Upper lobe of left lung (tissue), 6 donors: ENCODE results near the gene FBLIM1. TPM values are rescaled to one million over a fixed set of nuclear protein-coding genes. Genes with fewer than 3 reads are reported as not detected.

Source experiments
- ATAC-seq, 2 donors: fragments of 200-7000 bp; cut with Tn5 transposase; one replicate each; pipeline ENCODE4 v1.9.1; 2022; ENCODE audit warnings: mild to moderate bottlenecking in 2 of 2, moderate library complexity in 2 of 2; ENCODE audit not compliant: low FRiP score in 2 of 2
- DNase-seq, 2 donors: peaks; one replicate each; pipeline ENCODE4 v3.0.0-alpha.2; 2019 to 2020
- H3K27ac ChIP-seq, 4 donors: fragments of 200-600 bp; sonication (generic); one replicate each; pipeline ENCODE4 v1.5.1; 2016 to 2019
- H3K27me3 ChIP-seq, 4 donors: fragments of 200-600 bp; sonication (generic); one replicate each; pipeline ENCODE4 v1.5.1; 2017 to 2019
- H3K36me3 ChIP-seq, 4 donors: fragments of 200-600 bp; sonication (generic); one replicate each; pipeline ENCODE4 v1.5.1; 2016 to 2019
- H3K4me1 ChIP-seq, 4 donors: fragments of 200-600 bp; sonication (generic); one replicate each; pipeline ENCODE4 v1.5.1; 2018 to 2019
- H3K4me3 ChIP-seq, 4 donors: fragments of 200-600 bp; sonication (generic); one replicate each; pipeline ENCODE4 v1.5.1; 2017 to 2019; ENCODE audit warnings: mild to moderate bottlenecking in 2 of 4, moderate library complexity in 1 of 4
- H3K9me3 ChIP-seq, 4 donors: fragments of 200-600 bp; sonication (generic); one replicate each; pipeline ENCODE4 v1.5.1; 2018 to 2019
- EP300 ChIP-seq, 4 donors: sonication (generic); formaldehyde crosslinking; IDR thresholded peaks; one replicate each; pipeline ENCODE4 v1.5.1; 2017; ENCODE audit warnings: antibody characterized with exemption in 4 of 4, control low read depth in 2 of 4
- POLR2A ChIP-seq, 4 donors: fragments of 450-650 bp; IDR thresholded peaks; one replicate each; pipeline ENCODE4 v1.5.1; 2016 to 2017; ENCODE audit warnings: antibody characterized with exemption in 4 of 4, mild to moderate bottlenecking in 2 of 4
- POLR2AphosphoS5 ChIP-seq, 2 donors: sonication (generic); formaldehyde crosslinking; IDR thresholded peaks; one replicate each; pipeline ENCODE4 v1.5.1; 2017; ENCODE audit warnings: antibody characterized with exemption in 2 of 2
- whole genome bisulfite sequencing, 2 donors: methylation state at CpG; one replicate each; pipeline ENCODE4 v1.1.5; 2017 to 2018; 5-methylcytosine and 5-hydroxymethylcytosine counted together
- total RNA-seq, 6 donors: library from RNA; depleted of rRNA in 4 of 6; stranded (reverse); fragments of >200 nt in 4 of 6; gene quantifications; one replicate each; pipeline versions ENCODE4 v1.1.0 to v1.2.1, GENCODE V29; 2016 to 2021
- TF ChIP-seq, protein P1 (sequence below), 6 experiments: fragments of 450-650 bp in 4 of 6; fragments of 200-600 bp in 2 of 6; sonication (generic) in 2 of 6; IDR thresholded peaks; one replicate each; pipeline ENCODE4 v1.5.1; 2016 to 2019; ENCODE audit warnings: antibody characterized with exemption in 6 of 6
- donor health status: DM: no; HTN: no; CAD: no; lungs with moderate emphysema.
- donor health status: DM: no; HTN: yes; CAD: no; lungs with severe emphysema.

Gene FBLIM1
- total RNA-seq, 6 donors from 2014 or later = 11.2 to 51.3 (median 35.1) TPM

DNA sequence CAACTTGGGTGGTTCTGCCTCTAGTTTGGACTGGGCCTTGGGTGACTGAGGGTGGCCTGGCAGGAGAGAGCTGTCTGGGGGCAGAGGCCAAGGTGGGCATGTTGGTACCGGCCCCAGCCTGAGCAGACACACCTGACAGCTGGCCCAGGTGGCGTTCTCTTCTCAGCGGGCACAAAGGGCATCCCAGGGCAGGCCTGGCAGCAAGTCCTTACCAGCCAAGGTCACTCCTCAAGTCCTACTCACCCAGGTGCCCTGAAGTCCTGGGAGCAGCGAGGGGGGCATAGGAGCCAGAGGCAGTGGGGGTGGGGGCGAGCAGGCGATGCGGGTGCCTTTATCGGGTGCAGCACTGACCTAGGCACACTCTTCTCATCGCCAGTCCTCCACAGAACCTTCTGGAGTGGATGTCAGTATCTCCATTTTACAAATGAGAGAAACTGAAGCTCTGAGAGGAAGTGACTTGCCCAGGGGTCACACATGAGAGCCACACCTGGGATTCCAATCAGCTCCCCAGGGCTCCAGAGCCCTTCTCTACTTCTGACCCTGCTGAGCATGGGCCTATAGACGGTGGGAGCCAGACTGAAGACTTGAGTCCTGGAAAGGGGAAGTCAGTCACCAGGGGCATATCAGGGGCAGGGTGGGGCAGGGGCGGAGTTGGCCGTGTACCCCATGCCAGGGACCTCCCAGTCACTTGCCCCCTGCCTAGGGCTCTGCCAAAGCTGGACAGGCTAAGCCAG, 23.1 kb upstream of the FBLIM1 start:
- ATAC-seq = peak in 1 of 2 donors; percentile 9
- peak in 1 of 2 donors; percentile 45 for DNase-seq
- peaks cover 24 to 49% (median 41%) of the 10 kb centered on the region in 4 donors for H3K36me3 ChIP-seq
- TF ChIP-seq POLR2AphosphoS5 (IDR thresholded peaks at IDR 0.05) (no peak), POLR2A (IDR thresholded peaks at IDR 0.05) (no peak), EP300 (IDR thresholded peaks at IDR 0.05) (no peak)
- TF ChIP-seq, protein P1, sequence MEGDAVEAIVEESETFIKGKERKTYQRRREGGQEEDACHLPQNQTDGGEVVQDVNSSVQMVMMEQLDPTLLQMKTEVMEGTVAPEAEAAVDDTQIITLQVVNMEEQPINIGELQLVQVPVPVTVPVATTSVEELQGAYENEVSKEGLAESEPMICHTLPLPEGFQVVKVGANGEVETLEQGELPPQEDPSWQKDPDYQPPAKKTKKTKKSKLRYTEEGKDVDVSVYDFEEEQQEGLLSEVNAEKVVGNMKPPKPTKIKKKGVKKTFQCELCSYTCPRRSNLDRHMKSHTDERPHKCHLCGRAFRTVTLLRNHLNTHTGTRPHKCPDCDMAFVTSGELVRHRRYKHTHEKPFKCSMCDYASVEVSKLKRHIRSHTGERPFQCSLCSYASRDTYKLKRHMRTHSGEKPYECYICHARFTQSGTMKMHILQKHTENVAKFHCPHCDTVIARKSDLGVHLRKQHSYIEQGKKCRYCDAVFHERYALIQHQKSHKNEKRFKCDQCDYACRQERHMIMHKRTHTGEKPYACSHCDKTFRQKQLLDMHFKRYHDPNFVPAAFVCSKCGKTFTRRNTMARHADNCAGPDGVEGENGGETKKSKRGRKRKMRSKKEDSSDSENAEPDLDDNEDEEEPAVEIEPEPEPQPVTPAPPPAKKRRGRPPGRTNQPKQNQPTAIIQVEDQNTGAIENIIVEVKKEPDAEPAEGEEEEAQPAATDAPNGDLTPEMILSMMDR (IDR thresholded peaks at IDR 0.05) = no peak
- 70 to 83% methylated on average over 7 to 11 of the region's 12 CpGs for WGBS, 2 donors
- peaks cover 18 to 36% (median 27%) of the 10 kb centered on the region in 4 donors for H3K4me1 ChIP-seq
- H3K27me3 ChIP-seq = no peaks in the 10 kb centered on the region
- H3K4me3 ChIP-seq = no peak overlapping the region
- peak overlapping the region; percentile 7 to 81 (median 74) for H3K27ac ChIP-seq
- H3K9me3 ChIP-seq = no peaks in the 10 kb centered on the region

DNA sequence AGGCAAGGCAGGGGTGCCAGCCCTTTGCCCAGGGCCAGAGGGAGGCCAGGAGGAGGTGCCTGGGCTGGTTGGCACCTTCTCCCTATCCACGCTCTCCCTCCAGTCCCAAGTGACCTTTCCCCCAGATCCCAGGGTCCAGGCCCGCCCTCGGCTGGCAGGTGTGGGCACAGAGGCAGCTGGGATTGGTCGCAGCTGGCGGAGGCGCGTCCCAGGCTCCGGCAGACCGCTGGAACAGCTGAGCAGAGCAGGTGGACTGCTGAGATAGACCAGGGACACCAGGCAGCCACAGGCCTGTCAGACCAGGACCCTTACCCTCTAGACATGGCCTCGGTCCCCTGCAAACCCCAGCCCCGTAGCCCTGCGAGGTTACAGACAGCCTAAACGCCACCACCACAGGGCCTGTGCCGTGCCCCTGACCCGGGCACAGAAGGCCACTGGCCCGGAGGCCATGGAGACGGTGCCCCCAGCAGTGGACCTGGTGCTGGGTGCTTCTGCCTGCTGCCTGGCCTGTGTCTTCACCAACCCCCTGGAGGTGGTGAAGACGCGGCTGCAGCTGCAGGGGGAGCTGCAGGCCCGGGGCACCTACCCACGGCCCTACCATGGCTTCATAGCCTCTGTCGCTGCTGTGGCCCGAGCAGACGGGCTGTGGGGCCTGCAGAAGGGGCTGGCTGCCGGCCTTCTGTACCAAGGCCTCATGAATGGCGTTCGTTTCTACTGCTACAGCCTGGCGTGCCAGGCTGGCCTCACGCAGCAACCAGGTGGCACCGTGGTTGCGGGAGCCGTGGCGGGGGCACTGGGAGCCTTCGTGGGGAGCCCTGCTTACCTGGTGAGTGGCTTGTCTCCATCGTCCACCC, 22.3 kb upstream of the FBLIM1 start, which contains the start of gene SLC25A34:
TSS of gene SLC25A34 (plus strand) at position 221 of the 854 bp plus-strand sequence. CDS start at position 449, 228 bp downstream.
- peak in 1 of 4 donors; percentile 35 for TF ChIP-seq POLR2A (IDR thresholded peaks at IDR 0.05)
- TF ChIP-seq POLR2AphosphoS5 (IDR thresholded peaks at IDR 0.05) = peak in 1 of 2 donors; percentile 32
- TF ChIP-seq, protein P1 (IDR thresholded peaks at IDR 0.05) = no peak
- no peak for TF ChIP-seq EP300 (IDR thresholded peaks at IDR 0.05)
- Histone ChIP-seq H3K4me3 (no peak within 1 kb of the TSS), H3K36me3 (peaks cover 16 to 41% (median 33%) of the 10 kb centered on the region in 4 donors), H3K27ac (peak within 1 kb of the TSS; percentile 7 to 81 (median 74)), H3K27me3 (no peaks in the 10 kb centered on the region), H3K4me1 (peaks cover 18 to 39% (median 28%) of the 10 kb centered on the region in 4 donors), H3K9me3 (no peaks in the 10 kb centered on the region)
- peak; percentile 30 to 76 for ATAC-seq
- DNase-seq = peak; percentile 89
- WGBS, 2 donors = 81% methylated on average over 13 of the region's 35 CpGs; no CpG with 5 or more reads in 1 of the 2 donors

DNA sequence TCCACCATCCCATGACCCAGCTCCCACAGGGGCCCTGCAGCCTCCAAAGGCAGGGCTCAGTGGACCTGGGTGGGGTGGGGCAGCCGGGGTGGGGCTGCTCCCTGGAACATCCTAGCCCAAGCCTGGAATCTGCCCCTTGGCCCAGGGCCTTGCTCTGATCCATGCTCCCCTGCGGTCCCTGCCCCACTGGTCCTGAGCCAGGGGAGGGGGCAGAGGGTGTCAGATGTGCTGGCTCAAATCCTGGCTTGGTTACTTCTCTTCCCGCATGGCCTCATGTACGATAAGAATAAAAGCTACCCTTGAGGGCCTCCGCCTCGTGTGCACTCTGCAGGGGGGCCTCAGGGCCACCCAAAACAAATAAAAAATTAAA, 21.7 kb upstream of the FBLIM1 start:
- no peak overlapping the region for H3K4me3 ChIP-seq
- H3K27me3 ChIP-seq = no peaks in the 10 kb centered on the region
- no peak for TF ChIP-seq EP300 (IDR thresholded peaks at IDR 0.05)
- TF ChIP-seq POLR2A (IDR thresholded peaks at IDR 0.05) = no peak
- 69 to 77% methylated on average over 4 to 6 of the region's 6 CpGs for WGBS, 2 donors
- no peaks in the 10 kb centered on the region for H3K9me3 ChIP-seq
- H3K36me3 ChIP-seq = peaks cover 11 to 35% (median 27%) of the 10 kb centered on the region in 4 donors
- H3K4me1 ChIP-seq = peaks cover 22 to 44% (median 31%) of the 10 kb centered on the region in 4 donors
- no peak for DNase-seq
- peak overlapping the region in 3 of 4 donors; percentile 72 to 81 (median 76) for H3K27ac ChIP-seq
- ATAC-seq = no peak

DNA sequence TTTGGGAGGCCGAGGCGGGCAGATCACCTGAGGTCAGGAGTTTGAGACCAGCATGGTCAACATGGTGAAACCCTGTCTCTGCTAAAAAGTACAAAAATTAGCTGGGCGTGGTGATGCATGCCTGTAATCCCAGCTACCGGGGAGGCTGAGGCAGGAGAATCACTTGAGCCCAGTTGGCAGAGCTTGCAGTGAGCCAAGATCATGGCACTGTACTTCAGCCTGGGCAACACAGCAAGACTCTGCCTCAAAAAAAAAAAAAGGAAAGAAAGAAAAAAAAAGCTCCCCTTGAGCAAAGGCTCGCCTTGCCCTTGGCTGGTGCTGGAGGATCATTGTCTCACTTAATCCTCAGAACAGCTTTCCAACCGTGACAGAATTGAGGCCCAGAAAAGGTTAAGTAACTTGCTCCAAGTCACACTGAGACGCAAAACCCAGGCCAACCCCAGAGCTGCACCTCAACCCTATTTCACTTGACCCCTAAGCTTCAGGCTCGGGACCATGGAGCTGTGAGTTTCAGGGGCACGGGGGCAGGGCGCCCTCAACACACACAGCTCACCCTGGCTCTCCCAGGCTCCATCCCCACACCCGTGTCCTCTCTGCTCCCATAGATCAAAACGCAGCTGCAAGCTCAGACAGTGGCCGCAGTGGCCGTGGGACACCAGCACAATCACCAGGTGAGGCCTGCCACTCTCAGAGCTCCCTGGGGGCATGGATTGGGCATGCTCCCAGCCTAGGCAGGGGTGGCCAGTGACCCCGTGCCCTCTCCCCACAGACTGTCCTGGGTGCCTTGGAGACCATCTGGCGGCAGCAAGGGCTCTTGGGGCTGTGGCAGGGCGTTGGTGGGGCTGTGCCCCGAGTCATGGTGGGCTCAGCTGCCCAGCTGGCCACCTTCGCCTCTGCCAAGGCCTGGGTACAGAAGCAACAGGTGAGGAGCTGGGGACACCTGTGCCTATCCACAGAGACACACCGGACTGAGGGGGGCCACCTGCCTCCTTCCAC, 21.0 kb upstream of the FBLIM1 start:
- H3K9me3 ChIP-seq = no peaks in the 10 kb centered on the region
- no peak overlapping the region for H3K4me3 ChIP-seq
- WGBS, 2 donors = 80 to 89% methylated on average over 12 to 16 of the region's 20 CpGs
- no peak for ATAC-seq
- peak in 1 of 2 donors; percentile 72 for DNase-seq
- peaks cover 7 to 27% (median 20%) of the 10 kb centered on the region in 4 donors for H3K36me3 ChIP-seq
- H3K4me1 ChIP-seq = peaks cover 22 to 44% (median 31%) of the 10 kb centered on the region in 4 donors
- H3K27me3 ChIP-seq = no peaks in the 10 kb centered on the region
- no peak for TF ChIP-seq EP300 (IDR thresholded peaks at IDR 0.05)
- TF ChIP-seq, protein P1 (IDR thresholded peaks at IDR 0.05) = no peak
- no peak for TF ChIP-seq POLR2AphosphoS5 (IDR thresholded peaks at IDR 0.05)
- TF ChIP-seq POLR2A (IDR thresholded peaks at IDR 0.05) = no peak
- H3K27ac ChIP-seq = no peak overlapping the region
